IMR-90 (cell line): ENCODE measurements around the gene OR10G2. TPM values are rescaled to one million over a fixed set of nuclear protein-coding genes. Genes with fewer than 3 reads are reported as not detected.

Source experiments
- ATAC-seq: fragments of 200-7000 bp; cut with Tn5 transposase; 2 replicates; pipeline ENCODE4 v1.9.1; 2020; ENCODE audit warnings: low read depth, mild to moderate bottlenecking, moderate library complexity
- BruUV-seq: library from RNA; stranded (reverse); fragments of 400-500 nt; replicated peaks from 2 replicates; lab custom pipeline; 2021; lab: Mats Ljungman, UMichigan
- CTCF ChIA-PET: fragments of 300-600 bp; formaldehyde crosslinking; extraction: SDS; loops from one replicate; lab custom pipeline; 2021; ENCODE audit warnings: antibody characterized with exemption; lab: Yijun Ruan, JAX
- POLR2A ChIA-PET: fragments of 300-600 bp; sonication (Branson Sonifier 250); formaldehyde crosslinking; loops from one replicate; lab custom pipeline; 2022; ENCODE audit warnings: antibody characterized with exemption; ENCODE audit not compliant: unreplicated experiment; lab: Charles Lee
- DNase-seq: peaks from one replicate; pipeline ENCODE4 v3.0.0; 2013
- H2AFZ ChIP-seq: replicated peaks from 2 replicates; pipeline ENCODE3; 2013; ENCODE audit warnings: low read length, mild to moderate bottlenecking; ENCODE audit not compliant: poor library complexity
- H2AK5ac ChIP-seq: 2 replicates; pipeline ENCODE4 v1.6.1; 2013; ENCODE audit warnings: low read depth, low read length, inconsistent platforms
- H2AK9ac ChIP-seq: replicated peaks from 2 replicates; pipeline ENCODE3; 2013; ENCODE audit warnings: mild to moderate bottlenecking, low read depth, low read length, moderate library complexity; ENCODE audit not compliant: poor library complexity
- H2BK120ac ChIP-seq: 2 replicates; pipeline ENCODE4 v1.6.1; 2013; ENCODE audit warnings: low read depth, low read length, inconsistent platforms
- H2BK15ac ChIP-seq: 3 replicates; pipeline ENCODE4 v1.6.1; 2013; ENCODE audit warnings: low read depth, low read length, inconsistent platforms
- H2BK20ac ChIP-seq: 2 replicates; pipeline ENCODE4 v1.6.1; 2013; ENCODE audit warnings: low read depth, mild to moderate bottlenecking, inconsistent platforms, low read length, moderate library complexity
- H2BK5ac ChIP-seq: 2 replicates; pipeline ENCODE4 v1.6.1; 2013; ENCODE audit warnings: mild to moderate bottlenecking, low read depth, low read length, inconsistent platforms; ENCODE audit not compliant: poor library complexity, severe bottlenecking
- H3K14ac ChIP-seq: replicated peaks from 2 replicates; pipeline ENCODE4 v1.6.1; 2013; ENCODE audit warnings: low read depth, low read length, inconsistent platforms
- H3K18ac ChIP-seq: 2 replicates; pipeline ENCODE4 v1.6.1; 2013; ENCODE audit warnings: low read depth, low read length, control low read depth
- H3K23ac ChIP-seq: 2 replicates; pipeline ENCODE4 v1.6.1; 2013; ENCODE audit warnings: low read depth, low read length, inconsistent platforms
- H3K27ac ChIP-seq: 2 replicates; pipeline ENCODE4 v1.5.1; 2013; ENCODE audit warnings: mild to moderate bottlenecking, control low read depth, low read length; ENCODE audit not compliant: insufficient read depth
- H3K27me3 ChIP-seq: 2 replicates; pipeline ENCODE4 v1.6.1; 2013; ENCODE audit warnings: low read length; ENCODE audit not compliant: control insufficient read depth, insufficient read depth
- H3K36me3 ChIP-seq: 2 replicates; pipeline ENCODE4 v1.6.1; 2013; ENCODE audit warnings: low read length, mixed read lengths; ENCODE audit not compliant: control insufficient read depth, insufficient read depth
- H3K4ac ChIP-seq: 2 replicates; pipeline ENCODE4 v1.6.1; 2013; ENCODE audit warnings: low read depth, low read length, inconsistent platforms
- H3K4me1 ChIP-seq: 2 replicates; pipeline ENCODE4 v1.6.1; 2013; ENCODE audit warnings: low read length, mixed read lengths; ENCODE audit not compliant: control insufficient read depth, insufficient read depth
- H3K4me2 ChIP-seq: 2 replicates; pipeline ENCODE4 v1.6.1; 2013; ENCODE audit warnings: low read depth, mild to moderate bottlenecking, control low read depth, low read length, moderate library complexity
- H3K4me3 ChIP-seq: 2 replicates; pipeline ENCODE4 v1.5.1; 2013; ENCODE audit warnings: low read depth, mild to moderate bottlenecking, control low read depth, low read length, moderate library complexity; ENCODE audit not compliant: insufficient read depth
- H3K56ac ChIP-seq: 2 replicates; pipeline ENCODE4 v1.6.1; 2013; ENCODE audit warnings: low read length, inconsistent platforms; ENCODE audit not compliant: insufficient read depth; ENCODE audit errors: extremely low read depth
- H3K79me1 ChIP-seq, 2 experiments: 2 replicates each; pipeline ENCODE4 v1.6.1; 2013; ENCODE audit warnings: low read length in 2 of 2, inconsistent platforms in 1 of 2, low read depth in 1 of 2
- H3K9ac ChIP-seq: 2 replicates; pipeline ENCODE4 v1.6.1; 2013; ENCODE audit warnings: low read depth, low read length, control low read depth
- H3K9me1 ChIP-seq: 2 replicates; pipeline ENCODE4 v1.6.1; 2013; ENCODE audit warnings: low read length, inconsistent platforms; ENCODE audit not compliant: insufficient read depth
- H3K9me3 ChIP-seq: 2 replicates; pipeline ENCODE4 v1.6.1; 2013; ENCODE audit warnings: low read length; ENCODE audit not compliant: control insufficient read depth, insufficient read depth
- H4K20me1 ChIP-seq: 2 replicates; pipeline ENCODE4 v1.6.1; 2013; ENCODE audit warnings: low read length, inconsistent platforms; ENCODE audit not compliant: insufficient read depth
- H4K5ac ChIP-seq: 2 replicates; pipeline ENCODE4 v1.6.1; 2013; ENCODE audit warnings: mild to moderate bottlenecking, low read depth, low read length, control low read depth
- H4K8ac ChIP-seq, 2 experiments: 2 replicates each; pipeline ENCODE4 v1.6.1; 2013; ENCODE audit warnings: low read depth in 2 of 2, low read length in 2 of 2, control low read depth in 1 of 2, inconsistent platforms in 1 of 2
- H4K91ac ChIP-seq: 2 replicates; pipeline ENCODE4 v1.6.1; 2013; ENCODE audit warnings: low read depth, low read length, inconsistent platforms; ENCODE audit not compliant: insufficient read depth
- CEBPB ChIP-seq: IDR thresholded peaks from 2 replicates; pipeline ENCODE4 v1.6.1; 2012; ENCODE audit warnings: low read depth, low read length, improper control_type of control experiment
- CHD1 ChIP-seq: IDR thresholded peaks from 2 replicates; pipeline ENCODE4 v1.6.1; 2012; ENCODE audit warnings: low read depth, low read length, improper control_type of control experiment
- MAFK ChIP-seq: IDR thresholded peaks from 2 replicates; pipeline ENCODE4 v1.6.1; 2012; ENCODE audit warnings: low read depth, low read length, improper control_type of control experiment
- RAD21 ChIP-seq: IDR thresholded peaks from 2 replicates; pipeline ENCODE4 v1.6.1; 2012; ENCODE audit warnings: low read length, improper control_type of control experiment
- SMC3 ChIP-seq: fragments of 150-350 bp; IDR thresholded peaks from 2 replicates; pipeline ENCODE4 v1.6.1; 2016; ENCODE audit warnings: low read depth, mild to moderate bottlenecking, antibody characterized with exemption, low read length, moderate library complexity
- WGBS, 2 experiments: methylation state at CpG; one replicate each; pipeline versions ENCODE4 v1.1.5 to v1.1.7; 2013; ENCODE audit warnings: missing lambda C conversion rate in 2 of 2; ENCODE audit not compliant: insufficient read length in 1 of 2; ENCODE audit errors: extremely low coverage in 2 of 2; 5-methylcytosine and 5-hydroxymethylcytosine counted together
- dilution Hi-C: fragments of 300-500 bp; cut with HindIII; formaldehyde crosslinking; loops from one replicate; pipeline ENCODE4 v1.14.3; 2018; ENCODE audit warnings: low sequenced_read_pairs; ENCODE audit not compliant: unreplicated experiment
- in situ Hi-C: fragments of 300-500 bp; cut with MboI; formaldehyde crosslinking; loops from 3 replicates; pipeline ENCODE4 v1.14.3; 2019; ENCODE audit warnings: low sequenced_read_pairs, inconsistent platforms, mixed read lengths
- intact Hi-C: fragments of 100-400 bp; cut with micrococcal nuclease; formaldehyde crosslinking; loops from 2 replicates; pipeline ENCODE4 v1.10.0; 2022
- polyA plus RNA-seq, 3 experiments: library from polyadenylated mRNA; depleted of rRNA; stranded (reverse); fragments of >200 nt; gene quantifications; 2 replicates each; pipeline ENCODE4 v1.2.3, GENCODE V29; 2012; ENCODE audit warnings: low replicate concordance in 1 of 3
- total RNA-seq: library from RNA; depleted of rRNA; stranded (reverse); fragments of >200 nt; gene quantifications from 2 replicates; pipeline ENCODE4 v1.2.3, GENCODE V29; 2012
- TF ChIP-seq, protein P1 (sequence below): conservative IDR thresholded peaks from 2 replicates; pipeline ENCODE4 v1.5.1; 2012; ENCODE audit warnings: mild to moderate bottlenecking, low read depth, low read length, improper control_type of control experiment

The OR10G2 gene
- total and polyA plus RNA-seq, 2 of the 4 experiments (the other 2 are of a cell fraction) = not detected

GRCh38 chr14:21614240-21614639 lies 20.5 kb downstream of the OR10G2 start:
- Histone ChIP-seq H4K91ac (no peak overlapping the region), H3K4ac (no peak overlapping the region), H3K27ac (no peak overlapping the region), H3K79me1 (no peaks in the 10 kb centered on the region), H4K20me1 (no peaks in the 10 kb centered on the region), H2BK15ac (no peak overlapping the region), H2BK120ac (no peak overlapping the region), H2BK20ac (no peak overlapping the region), H4K8ac (no peak overlapping the region), H3K4me1 (no peaks in the 10 kb centered on the region), H3K9ac (no peak overlapping the region), H3K9me1 (no peaks in the 10 kb centered on the region), H3K9me3 (no peaks in the 10 kb centered on the region), H2BK5ac (no peak overlapping the region), H2AK9ac (no peak overlapping the region), H3K27me3 (no peaks in the 10 kb centered on the region; the same call in 1 of the 2 replicates), H3K14ac (no peak overlapping the region), H3K4me2 (no peak overlapping the region), H4K5ac (no peak overlapping the region), H3K4me3 (no peak overlapping the region), H3K56ac (no peak overlapping the region), H3K18ac (no peak overlapping the region), H2AFZ (no peak overlapping the region), H2AK5ac (no peak overlapping the region), H3K36me3 (no peaks in the 10 kb centered on the region), H3K23ac (no peak overlapping the region)
- no peak for TF ChIP-seq CHD1
- TF ChIP-seq MAFK = no peak
- TF ChIP-seq, protein P1, sequence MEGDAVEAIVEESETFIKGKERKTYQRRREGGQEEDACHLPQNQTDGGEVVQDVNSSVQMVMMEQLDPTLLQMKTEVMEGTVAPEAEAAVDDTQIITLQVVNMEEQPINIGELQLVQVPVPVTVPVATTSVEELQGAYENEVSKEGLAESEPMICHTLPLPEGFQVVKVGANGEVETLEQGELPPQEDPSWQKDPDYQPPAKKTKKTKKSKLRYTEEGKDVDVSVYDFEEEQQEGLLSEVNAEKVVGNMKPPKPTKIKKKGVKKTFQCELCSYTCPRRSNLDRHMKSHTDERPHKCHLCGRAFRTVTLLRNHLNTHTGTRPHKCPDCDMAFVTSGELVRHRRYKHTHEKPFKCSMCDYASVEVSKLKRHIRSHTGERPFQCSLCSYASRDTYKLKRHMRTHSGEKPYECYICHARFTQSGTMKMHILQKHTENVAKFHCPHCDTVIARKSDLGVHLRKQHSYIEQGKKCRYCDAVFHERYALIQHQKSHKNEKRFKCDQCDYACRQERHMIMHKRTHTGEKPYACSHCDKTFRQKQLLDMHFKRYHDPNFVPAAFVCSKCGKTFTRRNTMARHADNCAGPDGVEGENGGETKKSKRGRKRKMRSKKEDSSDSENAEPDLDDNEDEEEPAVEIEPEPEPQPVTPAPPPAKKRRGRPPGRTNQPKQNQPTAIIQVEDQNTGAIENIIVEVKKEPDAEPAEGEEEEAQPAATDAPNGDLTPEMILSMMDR = no peak
- TF ChIP-seq SMC3 = no peak
- TF ChIP-seq CEBPB = no peak
- no peak for TF ChIP-seq RAD21
- in situ Hi-C loops (no loop called here), dilution Hi-C loops (no loop called here), intact Hi-C loops (no loop called here)
- 17% methylated on average over 1 of the region's 1 CpG; no CpG with 5 or more reads in 1 of the 2 experiments for WGBS, 2 experiments
- DNase-seq (no peak), ATAC-seq (no peak)
- BruUV-seq = no TSS peak
- ChIA-PET CTCF (no interaction called here), POLR2A (no interaction called here)
